OCI-LY1 (cell line): ENCODE results near the gene ANKRD31.

ENCODE experiments used
- H2AFZ ChIP-seq: fragments of 200-600 bp; sonication (generic), shearing (Covaris generic); 2 replicates; pipeline ENCODE4 v1.6.0; 2014; ENCODE audit warnings: antibody characterized with exemption, mild to moderate bottlenecking, low read length
- H3F3A ChIP-seq: fragments of 200-600 bp; sonication (generic), shearing (Covaris generic); 2 replicates; pipeline ENCODE4 v1.6.0; 2014; ENCODE audit warnings: mild to moderate bottlenecking, antibody characterized with exemption, low read length, moderate library complexity; ENCODE audit not compliant: insufficient read depth
- H3K27ac ChIP-seq: fragments of 200-600 bp; sonication (generic); 2 replicates; pipeline ENCODE4 v1.5.1; 2014; ENCODE audit warnings: low read length, mixed run types, mild to moderate bottlenecking, low read depth; ENCODE audit not compliant: poor library complexity, severe bottlenecking
- H3K27me3 ChIP-seq: fragments of 200-600 bp; sonication (generic); 2 replicates; pipeline ENCODE4 v1.6.0; 2014; ENCODE audit warnings: antibody characterized with exemption, mild to moderate bottlenecking, low read length, moderate library complexity; ENCODE audit not compliant: insufficient read depth
- H3K36me3 ChIP-seq: fragments of 200-600 bp; sonication (generic); 2 replicates; pipeline ENCODE4 v1.6.1; 2014; ENCODE audit warnings: mild to moderate bottlenecking, antibody characterized with exemption, low read length, moderate library complexity, mixed read lengths; ENCODE audit not compliant: insufficient read depth
- H3K4me1 ChIP-seq: fragments of 200-600 bp; sonication (generic); 2 replicates; pipeline ENCODE4 v1.5.1; 2014; ENCODE audit warnings: mild to moderate bottlenecking, low read length, moderate library complexity; ENCODE audit not compliant: insufficient read depth, severe bottlenecking
- H3K4me2 ChIP-seq: fragments of 200-600 bp; sonication (generic), shearing (Covaris generic); 2 replicates; pipeline ENCODE4 v1.6.1; 2014; ENCODE audit warnings: low read length
- H3K4me3 ChIP-seq: fragments of 200-600 bp; sonication (generic); 2 replicates; pipeline ENCODE4 v1.5.1; 2014; ENCODE audit warnings: low read length, low read depth, mild to moderate bottlenecking, mixed read lengths; ENCODE audit not compliant: poor library complexity, severe bottlenecking
- H3K79me2 ChIP-seq: fragments of 200-600 bp; shearing (Covaris generic); 2 replicates; pipeline ENCODE4 v1.6.1; 2016; ENCODE audit warnings: mixed run types, low read length, mixed read lengths; ENCODE audit not compliant: insufficient read depth
- H3K9ac ChIP-seq: fragments of 200-600 bp; sonication (generic), shearing (Covaris generic); 2 replicates; pipeline ENCODE4 v1.6.1; 2014; ENCODE audit warnings: mild to moderate bottlenecking, low read length, mixed read lengths
- H3K9me2 ChIP-seq: fragments of 200-600 bp; sonication (generic), shearing (Covaris generic); 2 replicates; pipeline ENCODE4 v1.6.1; 2014; ENCODE audit warnings: low read depth, mild to moderate bottlenecking, low read length, mixed read lengths
- H3K9me3 ChIP-seq: fragments of 200-600 bp; shearing (Covaris generic); 2 replicates; pipeline ENCODE4 v1.6.1; 2014; ENCODE audit warnings: low read length, mixed read lengths
- H4K20me1 ChIP-seq: fragments of 200-600 bp; sonication (generic), shearing (Covaris generic); 2 replicates; pipeline ENCODE4 v1.6.0; 2016; ENCODE audit warnings: mild to moderate bottlenecking, low read length; ENCODE audit not compliant: insufficient read depth
- EZH2 ChIP-seq: fragments of 200-600 bp; sonication (generic), shearing (Covaris generic); IDR thresholded peaks from 2 replicates; pipeline ENCODE4 v1.8.0; 2017; ENCODE audit warnings: borderline replicate concordance, mixed run types, mild to moderate bottlenecking, antibody characterized with exemption, low read length, moderate library complexity, mixed read lengths
- TF ChIP-seq, protein P1 (sequence below): fragments of 200-600 bp; sonication (generic), shearing (Covaris generic); IDR thresholded peaks from 2 replicates; pipeline ENCODE4 v1.5.1; 2017; ENCODE audit warnings: mild to moderate bottlenecking, antibody characterized with exemption, low read length, moderate library complexity, mixed read lengths

ANKRD31 gene

DNA sequence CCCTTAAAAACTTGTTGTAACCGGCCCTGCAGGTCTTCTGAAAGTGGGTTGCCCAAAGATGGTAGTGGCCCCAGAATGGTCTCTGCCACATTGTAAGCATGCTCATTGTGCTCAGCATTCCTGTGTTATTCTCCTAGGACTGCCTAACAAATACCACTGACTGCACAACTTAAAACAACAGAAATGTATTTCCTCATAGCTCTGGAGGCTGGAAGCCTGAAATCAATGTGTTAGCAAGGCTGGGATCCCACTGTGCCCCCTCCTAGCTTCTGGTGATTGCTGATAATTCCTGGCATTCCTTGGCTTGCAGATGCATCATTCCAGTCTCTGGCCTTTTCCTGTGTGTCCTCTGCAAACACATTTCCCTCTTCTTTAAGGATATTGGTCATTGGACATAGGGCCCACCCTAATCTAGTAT lies 180.9 kb downstream of the ANKRD31 start:
- Histone ChIP-seq H3K36me3 (no peaks in the 10 kb centered on the region), H3K27ac (no peak overlapping the region), H3K4me3 (no peak overlapping the region), H3K9me3 (no peaks in the 10 kb centered on the region), H3K9me2 (no peaks in the 10 kb centered on the region), H4K20me1 (no peaks in the 10 kb centered on the region), H2AFZ (no peak overlapping the region), H3K4me1 (no peaks in the 10 kb centered on the region), H3K4me2 (no peak overlapping the region), H3K9ac (no peak overlapping the region), H3K79me2 (no peaks in the 10 kb centered on the region), H3K27me3 (no peaks in the 10 kb centered on the region), H3F3A (no peaks in the 10 kb centered on the region)
- TF ChIP-seq, protein P1, sequence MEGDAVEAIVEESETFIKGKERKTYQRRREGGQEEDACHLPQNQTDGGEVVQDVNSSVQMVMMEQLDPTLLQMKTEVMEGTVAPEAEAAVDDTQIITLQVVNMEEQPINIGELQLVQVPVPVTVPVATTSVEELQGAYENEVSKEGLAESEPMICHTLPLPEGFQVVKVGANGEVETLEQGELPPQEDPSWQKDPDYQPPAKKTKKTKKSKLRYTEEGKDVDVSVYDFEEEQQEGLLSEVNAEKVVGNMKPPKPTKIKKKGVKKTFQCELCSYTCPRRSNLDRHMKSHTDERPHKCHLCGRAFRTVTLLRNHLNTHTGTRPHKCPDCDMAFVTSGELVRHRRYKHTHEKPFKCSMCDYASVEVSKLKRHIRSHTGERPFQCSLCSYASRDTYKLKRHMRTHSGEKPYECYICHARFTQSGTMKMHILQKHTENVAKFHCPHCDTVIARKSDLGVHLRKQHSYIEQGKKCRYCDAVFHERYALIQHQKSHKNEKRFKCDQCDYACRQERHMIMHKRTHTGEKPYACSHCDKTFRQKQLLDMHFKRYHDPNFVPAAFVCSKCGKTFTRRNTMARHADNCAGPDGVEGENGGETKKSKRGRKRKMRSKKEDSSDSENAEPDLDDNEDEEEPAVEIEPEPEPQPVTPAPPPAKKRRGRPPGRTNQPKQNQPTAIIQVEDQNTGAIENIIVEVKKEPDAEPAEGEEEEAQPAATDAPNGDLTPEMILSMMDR = no peak
- TF ChIP-seq EZH2 = no peak

DNA sequence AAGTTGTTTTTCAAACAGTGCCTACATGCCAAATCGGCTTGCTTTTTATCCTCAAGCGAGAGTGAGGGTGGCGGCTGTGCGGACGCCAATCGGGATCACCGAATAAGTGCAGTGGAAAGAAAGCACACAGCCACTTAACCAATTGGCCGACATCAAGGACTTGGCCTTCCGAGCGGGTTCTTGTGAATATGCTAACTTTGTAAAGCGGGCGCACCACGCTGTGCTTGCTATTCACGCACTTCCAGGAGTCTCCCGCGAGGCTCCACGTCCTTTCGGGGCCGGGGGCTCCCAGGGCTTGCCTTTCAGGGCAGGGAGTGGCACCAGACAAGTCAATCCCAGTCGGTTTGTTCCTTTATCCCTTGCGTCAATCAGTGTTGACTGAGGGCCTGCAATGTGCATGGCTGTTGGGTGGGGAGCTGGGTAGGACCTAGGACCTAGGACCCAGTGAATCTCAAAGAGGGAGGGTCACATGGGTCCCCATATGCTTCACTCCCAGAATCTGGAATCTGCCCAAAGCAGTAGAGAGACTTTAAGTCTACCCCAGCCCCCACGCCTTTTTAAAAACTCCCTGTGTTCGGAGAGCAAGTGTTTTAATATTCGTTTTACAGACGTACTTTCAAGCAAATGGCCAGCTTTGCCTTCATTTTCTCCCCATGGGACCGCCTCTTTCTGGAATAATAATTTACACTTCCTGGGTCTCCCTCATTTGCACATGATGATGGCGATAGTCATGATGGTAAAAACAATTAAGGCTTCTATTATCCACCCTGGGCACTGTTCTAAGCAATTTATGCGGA lies 182.3 kb downstream of the ANKRD31 start:
- H3K27ac ChIP-seq = no peak overlapping the region
- no peaks in the 10 kb centered on the region for H3K9me3 ChIP-seq
- TF ChIP-seq EZH2 = no peak
- TF ChIP-seq, protein P1 = no peak
- no peaks in the 10 kb centered on the region for H3K79me2 ChIP-seq
- H3K9ac ChIP-seq = no peak overlapping the region
- no peak overlapping the region for H2AFZ ChIP-seq
- no peak overlapping the region for H3K4me2 ChIP-seq
- H3K4me3 ChIP-seq = no peak overlapping the region
- H3K27me3 ChIP-seq = no peaks in the 10 kb centered on the region
- H3K4me1 ChIP-seq = no peaks in the 10 kb centered on the region
- H4K20me1 ChIP-seq = no peaks in the 10 kb centered on the region
- H3K9me2 ChIP-seq = no peaks in the 10 kb centered on the region
- H3K36me3 ChIP-seq = no peaks in the 10 kb centered on the region
- no peaks in the 10 kb centered on the region for H3F3A ChIP-seq

DNA sequence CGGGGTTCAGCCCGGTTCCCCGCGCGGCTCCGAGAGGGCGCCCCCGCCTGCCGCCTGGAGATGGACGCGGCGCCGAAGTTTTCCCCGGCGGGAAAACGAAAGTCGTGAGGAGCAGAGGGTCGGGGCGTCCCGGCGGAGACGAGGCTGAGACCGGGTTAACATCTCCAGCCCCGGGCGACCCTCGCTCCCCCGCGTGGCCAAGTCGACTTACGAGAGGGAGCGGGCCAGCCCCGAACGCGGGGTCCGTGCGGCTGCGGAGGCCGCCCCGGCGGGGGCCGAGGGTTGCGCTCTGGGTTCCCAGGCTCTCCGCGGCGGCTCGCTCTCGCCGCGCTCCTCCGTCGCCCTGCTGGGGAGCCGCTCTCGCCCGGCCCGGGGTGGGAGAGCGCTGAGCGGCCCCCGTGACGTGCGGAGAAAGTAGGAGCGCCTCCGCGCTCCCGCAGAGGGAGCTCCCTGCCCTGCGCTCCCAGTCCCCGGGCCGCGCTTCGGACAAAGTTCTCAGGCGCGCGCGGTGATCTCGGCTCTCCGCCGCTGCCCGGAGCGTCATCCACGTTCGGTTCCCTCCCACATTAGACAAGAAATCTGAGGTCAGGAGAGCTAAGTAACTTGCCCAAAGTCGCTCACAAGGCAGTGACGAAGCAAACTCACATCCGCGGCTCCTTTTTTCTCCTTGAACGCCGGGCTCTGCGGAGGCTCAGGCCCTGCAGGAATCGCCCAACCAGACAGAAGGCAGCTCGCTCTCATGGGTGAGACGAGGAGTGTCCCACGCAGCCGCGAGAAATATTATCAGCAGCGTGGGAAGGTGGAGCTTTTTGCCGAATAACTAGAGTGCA lies 183.2 kb downstream of the ANKRD31 start:
- Histone ChIP-seq H3K27me3 (no peaks in the 10 kb centered on the region), H3K9me3 (no peaks in the 10 kb centered on the region), H4K20me1 (no peaks in the 10 kb centered on the region), H3K4me3 (no peak overlapping the region), H3K4me1 (no peaks in the 10 kb centered on the region), H3F3A (no peaks in the 10 kb centered on the region), H3K36me3 (no peaks in the 10 kb centered on the region), H3K9me2 (no peaks in the 10 kb centered on the region), H3K4me2 (no peak overlapping the region), H3K79me2 (no peaks in the 10 kb centered on the region), H3K9ac (no peak overlapping the region), H3K27ac (no peak overlapping the region), H2AFZ (no peak overlapping the region)
- TF ChIP-seq, protein P1 = no peak
- no peak for TF ChIP-seq EZH2
